ENCODE results near the gene PRKD1. TPM values are rescaled to one million over a fixed set of nuclear protein-coding genes. Genes with fewer than 3 reads are reported as not detected.

The PRKD1 gene
- total RNA-seq, 2 experiments from 2014 or later = not detected

- Mint-ChIP-seq H3K4me3 (no peak overlapping the region), H3K27ac (no peak overlapping the region), H3K4me1 (ENCODE audit: low read depth) (no peaks in the 10 kb centered on the region), H3K36me3 (ENCODE audit: low read depth) (no peaks in the 10 kb centered on the region), H3K9me3 (peaks cover 4% of the 10 kb centered on the region), H3K27me3 (no peaks in the 10 kb centered on the region)
- DNase-seq (no peak), ATAC-seq (ENCODE audit: poor library complexity) (no peak)
- intact Hi-C loops (cut with DNase I, micrococcal nuclease) = no loop called here
- ChIA-PET POLR2A (no interaction called here), CTCF (no interaction called here)
- no peak overlapping the region for H3K4me3 ChIP-seq (ENCODE audit: low read length)
- H3K27me3 ChIP-seq (ENCODE audit: control insufficient read depth in 1 of 2, insufficient read depth in 2 of 2, low read length in 2 of 2) = no peaks in the 10 kb centered on the region
- H3K4me1 ChIP-seq (ENCODE audit: insufficient read depth, low read length) = no peaks in the 10 kb centered on the region
- TF ChIP-seq, protein P1, sequence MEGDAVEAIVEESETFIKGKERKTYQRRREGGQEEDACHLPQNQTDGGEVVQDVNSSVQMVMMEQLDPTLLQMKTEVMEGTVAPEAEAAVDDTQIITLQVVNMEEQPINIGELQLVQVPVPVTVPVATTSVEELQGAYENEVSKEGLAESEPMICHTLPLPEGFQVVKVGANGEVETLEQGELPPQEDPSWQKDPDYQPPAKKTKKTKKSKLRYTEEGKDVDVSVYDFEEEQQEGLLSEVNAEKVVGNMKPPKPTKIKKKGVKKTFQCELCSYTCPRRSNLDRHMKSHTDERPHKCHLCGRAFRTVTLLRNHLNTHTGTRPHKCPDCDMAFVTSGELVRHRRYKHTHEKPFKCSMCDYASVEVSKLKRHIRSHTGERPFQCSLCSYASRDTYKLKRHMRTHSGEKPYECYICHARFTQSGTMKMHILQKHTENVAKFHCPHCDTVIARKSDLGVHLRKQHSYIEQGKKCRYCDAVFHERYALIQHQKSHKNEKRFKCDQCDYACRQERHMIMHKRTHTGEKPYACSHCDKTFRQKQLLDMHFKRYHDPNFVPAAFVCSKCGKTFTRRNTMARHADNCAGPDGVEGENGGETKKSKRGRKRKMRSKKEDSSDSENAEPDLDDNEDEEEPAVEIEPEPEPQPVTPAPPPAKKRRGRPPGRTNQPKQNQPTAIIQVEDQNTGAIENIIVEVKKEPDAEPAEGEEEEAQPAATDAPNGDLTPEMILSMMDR (IDR thresholded peaks at IDR 0.05) = no peak
- H3K36me3 ChIP-seq (ENCODE audit: insufficient read depth, low read length) = no peaks in the 10 kb centered on the region
- peaks cover 0 to 8% of the 10 kb centered on the region in 2 experiments for H3K9me3 ChIP-seq (ENCODE audit: control insufficient read depth in 1 of 2, insufficient read depth in 1 of 2, low read length in 2 of 2)
- no peak overlapping the region for H3K27ac ChIP-seq (ENCODE audit: low read depth in 1 of 2, low read length in 2 of 2)
These were observed 25.9 kb upstream of the PRKD1 start for GRCh38 chr14:29953501-29953900.

DNA sequence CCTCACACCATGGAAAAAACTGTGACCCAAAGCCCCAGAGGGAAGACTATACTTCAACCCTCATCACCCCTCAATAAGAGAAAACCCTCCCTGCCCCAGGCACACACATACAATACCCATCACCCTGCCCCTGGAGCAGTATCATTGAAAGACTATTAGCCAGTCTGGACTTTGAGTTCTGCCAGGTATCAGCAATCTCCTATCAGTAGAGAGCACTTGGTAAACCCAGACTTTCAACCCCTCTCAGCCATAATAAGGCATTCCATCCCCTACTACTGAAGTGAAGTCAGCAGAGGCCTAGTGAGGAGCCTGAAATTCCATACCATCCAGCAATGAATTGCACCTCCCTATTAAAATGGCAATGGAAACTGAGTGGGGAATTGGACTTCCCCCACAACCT is 16.4 kb upstream of the PRKD1 start:
- no peaks in the 10 kb centered on the region for H3K36me3 Mint-ChIP-seq (ENCODE audit: low read depth)
- H3K4me3 Mint-ChIP-seq = no peak overlapping the region
- no peak for DNase-seq
- H3K9me3 Mint-ChIP-seq = peaks cover 20% of the 10 kb centered on the region
- H3K4me3 ChIP-seq (ENCODE audit: low read length) = no peak overlapping the region
- no peaks in the 10 kb centered on the region for H3K4me1 ChIP-seq (ENCODE audit: insufficient read depth, low read length)
- H3K27me3 Mint-ChIP-seq = no peaks in the 10 kb centered on the region
- H3K9me3 ChIP-seq (ENCODE audit: control insufficient read depth in 1 of 2, insufficient read depth in 1 of 2, low read length in 2 of 2) = peaks cover 9 to 16% of the 10 kb centered on the region in 2 experiments
- no peak overlapping the region for H3K27ac ChIP-seq (ENCODE audit: low read depth in 1 of 2, low read length in 2 of 2)
- TF ChIP-seq, protein P1 (IDR thresholded peaks at IDR 0.05) = no peak
- no peaks in the 10 kb centered on the region for H3K27me3 ChIP-seq (ENCODE audit: control insufficient read depth in 1 of 2, insufficient read depth in 2 of 2, low read length in 2 of 2)
- intact Hi-C loops (cut with DNase I, micrococcal nuclease) = no loop called here
- H3K4me1 Mint-ChIP-seq (ENCODE audit: low read depth) = no peaks in the 10 kb centered on the region
- H3K36me3 ChIP-seq (ENCODE audit: insufficient read depth, low read length) = no peaks in the 10 kb centered on the region
- no peak for ATAC-seq (ENCODE audit: poor library complexity)
- CTCF ChIA-PET = no interaction called here
- H3K27ac Mint-ChIP-seq = no peak overlapping the region
- POLR2A ChIA-PET = no interaction called here

- Histone ChIP-seq H3K4me3 (ENCODE audit: low read length) (no peak overlapping the region), H3K9me3 (ENCODE audit: control insufficient read depth in 1 of 2, insufficient read depth in 1 of 2, low read length in 2 of 2) (peaks cover 5 to 12% of the 10 kb centered on the region in 2 experiments), H3K36me3 (ENCODE audit: insufficient read depth, low read length) (no peaks in the 10 kb centered on the region), H3K4me1 (ENCODE audit: insufficient read depth, low read length) (no peaks in the 10 kb centered on the region), H3K27me3 (ENCODE audit: control insufficient read depth in 1 of 2, insufficient read depth in 2 of 2, low read length in 2 of 2) (no peaks in the 10 kb centered on the region), H3K27ac (ENCODE audit: low read depth in 1 of 2, low read length in 2 of 2) (no peak overlapping the region)
- Mint-ChIP-seq H3K27ac (no peak overlapping the region), H3K27me3 (no peaks in the 10 kb centered on the region), H3K4me3 (no peak overlapping the region), H3K36me3 (ENCODE audit: low read depth) (no peaks in the 10 kb centered on the region), H3K9me3 (peaks cover 17% of the 10 kb centered on the region), H3K4me1 (ENCODE audit: low read depth) (no peaks in the 10 kb centered on the region)
- TF ChIP-seq, protein P1 (IDR thresholded peaks at IDR 0.05) = no peak
- DNase-seq (no peak), ATAC-seq (ENCODE audit: poor library complexity) (no peak)
- CTCF ChIA-PET = no interaction called here
- intact Hi-C loops (cut with DNase I, micrococcal nuclease) = no loop called here
- POLR2A ChIA-PET = no interaction called here
These were observed 13.8 kb upstream of the PRKD1 start for GRCh38 chr14:29941401-29941800.
